GM12892 (cell line): Measurements from ENCODE around the gene ARHGAP24.

ENCODE experiments used
- POLR2A ChIP-seq: IDR thresholded peaks from 2 replicates; pipeline ENCODE4 v1.6.1; 2011; ENCODE audit warnings: low read depth, low read length, control low read depth
- POLR2AphosphoS5 ChIP-seq: IDR thresholded peaks from 2 replicates; pipeline ENCODE4 v1.6.1; 2011; ENCODE audit warnings: low read depth, low read length, control low read depth

DNA sequence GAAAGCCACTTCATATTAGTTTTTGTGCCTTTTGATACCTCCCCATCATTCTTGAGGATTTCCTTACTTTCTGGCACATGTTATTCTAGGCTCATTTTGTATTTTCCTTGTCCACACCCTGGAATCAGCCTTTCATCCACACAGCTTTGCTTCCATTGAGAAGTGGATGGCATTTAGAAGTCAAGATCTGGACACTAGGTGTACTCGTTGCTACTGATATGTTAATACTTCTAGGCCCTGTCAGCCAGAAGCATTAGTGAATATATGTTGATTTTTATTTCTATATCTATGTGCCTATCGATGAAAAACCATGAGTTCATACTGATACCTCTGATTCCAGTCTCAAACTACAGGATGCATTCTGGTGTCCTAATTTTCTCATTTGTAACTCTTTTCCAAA, 73.2 kb downstream of the ARHGAP24 start:
- no peak for TF ChIP-seq POLR2AphosphoS5
- TF ChIP-seq POLR2A = no peak
